ENCODE measurements around the gene CAPN9. TPM values are rescaled to one million over a fixed set of nuclear protein-coding genes. Genes with fewer than 3 reads are reported as not detected.

CAPN9 gene
- total RNA-seq, 2 donors from 2014 or later = 0.26 TPM; not detected in 1

DNA sequence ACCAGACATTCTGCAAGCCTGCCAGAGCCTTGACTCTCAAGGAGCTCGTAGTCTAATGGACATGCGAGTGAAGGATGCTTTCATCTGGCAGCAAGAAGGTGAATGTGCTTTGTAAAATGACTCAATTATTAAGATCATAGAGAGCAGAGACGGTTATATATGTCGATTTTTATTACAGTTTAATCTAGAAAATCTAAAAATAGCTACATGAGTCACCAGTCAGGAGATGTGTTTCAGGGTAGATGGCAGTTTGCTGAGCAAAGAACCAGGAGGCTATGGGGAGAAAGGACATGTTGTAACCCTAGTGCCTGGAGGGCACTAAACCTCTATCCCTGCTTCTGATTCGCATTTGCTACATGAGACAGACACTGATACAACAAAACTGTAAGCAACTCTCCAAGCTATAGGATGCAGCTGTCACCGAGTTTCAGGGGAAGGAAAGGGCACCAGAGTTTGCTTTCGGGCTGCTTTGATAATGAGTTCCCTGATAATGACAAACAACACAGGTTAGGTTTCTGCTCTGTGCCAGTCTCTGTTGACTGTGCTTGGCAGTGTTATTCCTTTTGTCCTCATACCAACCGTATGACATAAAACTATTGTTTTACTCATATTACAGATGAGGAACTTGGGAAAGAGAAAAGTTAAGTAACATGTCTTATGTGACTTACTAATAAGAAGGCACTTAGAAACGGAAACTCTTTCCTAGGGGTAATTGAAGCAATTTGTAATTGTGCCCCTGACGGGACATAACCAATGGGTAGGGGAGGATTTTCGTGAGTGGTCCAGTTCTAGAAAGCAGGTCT is 77.9 kb downstream of the CAPN9 start:
- H3K4me3 ChIP-seq = no peak overlapping the region
- peak in 2 of 3 donors; percentile 64 to 71 for TF ChIP-seq POLR2A (IDR thresholded peaks at IDR 0.05)
- TF ChIP-seq, protein P1, sequence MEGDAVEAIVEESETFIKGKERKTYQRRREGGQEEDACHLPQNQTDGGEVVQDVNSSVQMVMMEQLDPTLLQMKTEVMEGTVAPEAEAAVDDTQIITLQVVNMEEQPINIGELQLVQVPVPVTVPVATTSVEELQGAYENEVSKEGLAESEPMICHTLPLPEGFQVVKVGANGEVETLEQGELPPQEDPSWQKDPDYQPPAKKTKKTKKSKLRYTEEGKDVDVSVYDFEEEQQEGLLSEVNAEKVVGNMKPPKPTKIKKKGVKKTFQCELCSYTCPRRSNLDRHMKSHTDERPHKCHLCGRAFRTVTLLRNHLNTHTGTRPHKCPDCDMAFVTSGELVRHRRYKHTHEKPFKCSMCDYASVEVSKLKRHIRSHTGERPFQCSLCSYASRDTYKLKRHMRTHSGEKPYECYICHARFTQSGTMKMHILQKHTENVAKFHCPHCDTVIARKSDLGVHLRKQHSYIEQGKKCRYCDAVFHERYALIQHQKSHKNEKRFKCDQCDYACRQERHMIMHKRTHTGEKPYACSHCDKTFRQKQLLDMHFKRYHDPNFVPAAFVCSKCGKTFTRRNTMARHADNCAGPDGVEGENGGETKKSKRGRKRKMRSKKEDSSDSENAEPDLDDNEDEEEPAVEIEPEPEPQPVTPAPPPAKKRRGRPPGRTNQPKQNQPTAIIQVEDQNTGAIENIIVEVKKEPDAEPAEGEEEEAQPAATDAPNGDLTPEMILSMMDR (IDR thresholded peaks at IDR 0.05) = no peak
- no peaks in the 10 kb centered on the region for H3K27me3 ChIP-seq
- ATAC-seq (peak; percentile 86), DNase-seq (peak; percentile 45 to 77 (median 61))
- no peaks in the 10 kb centered on the region for H3K36me3 ChIP-seq (replicated peaks in 1 of 2; ENCODE audit: insufficient read depth in 1 of 2, low read depth in 2 of 2)
- peaks cover 54% of the 10 kb centered on the region for H3K4me1 ChIP-seq
- WGBS, 2 donors = 14 to 22% methylated on average over 11 of the region's 11 CpGs
- intact Hi-C loops (cut with DNase I) = no loop called here
- no peaks in the 10 kb centered on the region for H3K9me3 ChIP-seq
- peak overlapping the region; percentile 90 to 99 (median 97) for H3K27ac ChIP-seq

DNA sequence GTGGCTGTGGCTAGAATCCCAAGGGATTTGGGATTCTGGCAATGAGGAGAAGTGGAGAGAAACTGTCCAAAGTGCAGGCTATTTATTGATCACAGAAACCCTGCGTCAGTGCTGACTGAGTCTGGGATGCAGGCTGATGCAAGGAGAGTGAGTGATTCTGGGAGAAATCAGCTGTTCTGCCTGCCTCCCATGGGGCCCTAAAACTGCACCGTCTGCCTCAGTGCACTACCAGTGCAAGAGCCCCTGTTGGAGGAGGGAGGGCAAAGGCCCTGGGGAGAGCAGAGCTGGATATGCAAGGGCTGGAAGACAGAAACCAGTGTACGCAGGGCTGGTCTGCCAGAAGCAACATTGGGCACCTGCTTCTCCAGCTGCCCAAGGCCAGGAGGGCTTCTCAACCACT is 78.6 kb downstream of the CAPN9 start:
- Histone ChIP-seq H3K27me3 (no peaks in the 10 kb centered on the region), H3K4me3 (no peak overlapping the region), H3K9me3 (no peaks in the 10 kb centered on the region), H3K36me3 (replicated peaks in 1 of 2; ENCODE audit: insufficient read depth in 1 of 2, low read depth in 2 of 2) (no peaks in the 10 kb centered on the region), H3K27ac (peak overlapping the region; percentile 90 to 99 (median 97)), H3K4me1 (peaks cover 54% of the 10 kb centered on the region)
- DNase-seq = peak; percentile 20 to 41 (median 25)
- WGBS, 2 donors = 37% methylated on average over 3 of the region's 3 CpGs
- TF ChIP-seq, protein P1 (IDR thresholded peaks at IDR 0.05) = no peak
- TF ChIP-seq POLR2A (IDR thresholded peaks at IDR 0.05) = no peak
- intact Hi-C loops (cut with DNase I) = no loop called here
- peak; percentile 12 for ATAC-seq

DNA sequence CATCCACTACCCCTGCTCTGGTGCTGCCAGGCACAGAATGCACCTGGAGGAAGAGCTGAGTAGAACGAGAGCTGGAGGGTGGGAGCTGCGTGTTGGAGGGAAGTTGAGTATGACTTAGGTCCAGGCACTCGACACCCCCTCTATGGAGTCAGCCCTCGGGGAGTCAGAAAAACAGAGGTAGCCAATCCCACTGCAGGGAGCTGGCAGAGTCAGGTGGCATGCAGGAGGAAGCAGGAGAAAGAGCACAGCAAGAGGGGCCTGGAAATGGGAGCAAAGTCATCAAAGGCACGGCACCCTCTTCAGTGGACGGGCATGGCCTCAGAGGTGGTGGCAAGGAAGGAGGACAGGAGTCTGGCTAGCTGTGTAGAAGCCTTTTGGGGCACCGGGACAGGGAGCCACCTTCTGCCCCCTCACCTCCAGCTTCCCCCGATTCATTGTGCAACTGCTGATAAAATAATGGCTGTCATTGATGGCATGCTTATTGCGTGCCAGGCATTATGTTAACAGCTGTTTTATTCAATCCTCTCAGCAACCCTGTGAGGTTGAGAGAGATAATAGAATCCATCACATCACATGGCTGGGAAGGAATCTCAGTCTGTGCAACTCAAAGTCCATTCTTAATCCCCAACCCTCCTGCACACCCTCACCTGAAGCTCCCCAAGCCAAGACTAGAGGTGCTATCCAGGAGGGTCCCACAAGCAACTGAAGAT is 79.1 kb downstream of the CAPN9 start:
- H3K27ac ChIP-seq = peak overlapping the region; percentile 90 to 99 (median 97)
- DNase-seq (no peak), ATAC-seq (no peak)
- peaks cover 54% of the 10 kb centered on the region for H3K4me1 ChIP-seq
- WGBS, 2 donors = 75 to 83% methylated on average over 9 of the region's 9 CpGs
- no peak overlapping the region for H3K4me3 ChIP-seq
- TF ChIP-seq, protein P1 (IDR thresholded peaks at IDR 0.05) = no peak
- TF ChIP-seq POLR2A (IDR thresholded peaks at IDR 0.05) = no peak
- no peaks in the 10 kb centered on the region for H3K27me3 ChIP-seq
- H3K36me3 ChIP-seq (replicated peaks in 1 of 2; ENCODE audit: insufficient read depth in 1 of 2, low read depth in 2 of 2) = no peaks in the 10 kb centered on the region
- H3K9me3 ChIP-seq = no peaks in the 10 kb centered on the region
- intact Hi-C loops (cut with DNase I) = no loop called here

DNA sequence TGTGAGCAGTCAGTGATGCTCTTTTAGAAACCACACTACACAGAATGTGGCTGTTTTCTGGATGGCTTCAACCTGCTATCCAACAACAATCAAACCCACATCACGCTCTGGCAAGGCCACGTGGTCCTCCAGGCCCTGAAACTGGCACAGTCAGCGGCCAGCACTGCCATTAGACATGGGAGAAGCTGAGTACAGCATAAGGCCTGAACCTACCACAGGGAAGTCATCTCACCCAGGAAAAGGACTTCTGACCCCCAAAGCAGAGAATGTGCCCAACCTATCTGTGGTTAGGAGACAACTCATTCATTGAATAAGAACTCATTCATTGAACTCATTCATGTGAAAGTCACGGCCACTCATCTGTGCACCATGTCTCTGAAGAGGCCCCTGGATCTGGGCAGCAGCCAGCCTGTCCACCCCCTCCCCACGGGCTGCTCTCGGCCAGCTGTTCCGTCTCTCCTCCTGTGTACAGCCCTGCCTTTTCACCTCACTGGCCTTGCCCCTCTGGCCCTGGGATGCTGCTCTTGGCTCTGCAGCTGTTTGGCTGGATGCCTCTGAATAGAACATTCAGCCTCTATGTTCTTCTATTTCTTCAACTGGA is 80.0 kb downstream of the CAPN9 start:
- no peaks in the 10 kb centered on the region for H3K27me3 ChIP-seq
- peak overlapping the region; percentile 90 to 99 (median 97) for H3K27ac ChIP-seq
- H3K4me1 ChIP-seq = peaks cover 54% of the 10 kb centered on the region
- TF ChIP-seq, protein P1 (IDR thresholded peaks at IDR 0.05) = no peak
- TF ChIP-seq POLR2A (IDR thresholded peaks at IDR 0.05) = no peak
- peak in 1 of 4 donors; percentile 31 for DNase-seq
- no peaks in the 10 kb centered on the region for H3K36me3 ChIP-seq (replicated peaks in 1 of 2; ENCODE audit: insufficient read depth in 1 of 2, low read depth in 2 of 2)
- no peak for ATAC-seq
- no peaks in the 10 kb centered on the region for H3K9me3 ChIP-seq
- 79 to 82% methylated on average over 7 of the region's 7 CpGs for whole genome bisulfite sequencing, 2 donors
- H3K4me3 ChIP-seq = no peak overlapping the region
- intact Hi-C loops (cut with DNase I) = no loop called here
